C4-2B (cell line): ENCODE data around the gene MRPL20.
A peak's percentile ranks its signal among the peaks of the same experiment; 100 is the strongest.

Source experiments
- H3K27ac ChIP-seq: fragments of 450-650 bp; 2 replicates; pipeline ENCODE4 v1.5.1; 2017
- ZFX ChIP-seq: fragments of 450-650 bp; IDR thresholded peaks from 2 replicates; pipeline ENCODE4 v1.6.1; 2017
- TF ChIP-seq, protein P1 (sequence below): fragments of 450-650 bp; conservative IDR thresholded peaks from 2 replicates; pipeline ENCODE4 v1.5.1; 2017; ENCODE audit warnings: mild to moderate bottlenecking

The MRPL20 gene

DNA sequence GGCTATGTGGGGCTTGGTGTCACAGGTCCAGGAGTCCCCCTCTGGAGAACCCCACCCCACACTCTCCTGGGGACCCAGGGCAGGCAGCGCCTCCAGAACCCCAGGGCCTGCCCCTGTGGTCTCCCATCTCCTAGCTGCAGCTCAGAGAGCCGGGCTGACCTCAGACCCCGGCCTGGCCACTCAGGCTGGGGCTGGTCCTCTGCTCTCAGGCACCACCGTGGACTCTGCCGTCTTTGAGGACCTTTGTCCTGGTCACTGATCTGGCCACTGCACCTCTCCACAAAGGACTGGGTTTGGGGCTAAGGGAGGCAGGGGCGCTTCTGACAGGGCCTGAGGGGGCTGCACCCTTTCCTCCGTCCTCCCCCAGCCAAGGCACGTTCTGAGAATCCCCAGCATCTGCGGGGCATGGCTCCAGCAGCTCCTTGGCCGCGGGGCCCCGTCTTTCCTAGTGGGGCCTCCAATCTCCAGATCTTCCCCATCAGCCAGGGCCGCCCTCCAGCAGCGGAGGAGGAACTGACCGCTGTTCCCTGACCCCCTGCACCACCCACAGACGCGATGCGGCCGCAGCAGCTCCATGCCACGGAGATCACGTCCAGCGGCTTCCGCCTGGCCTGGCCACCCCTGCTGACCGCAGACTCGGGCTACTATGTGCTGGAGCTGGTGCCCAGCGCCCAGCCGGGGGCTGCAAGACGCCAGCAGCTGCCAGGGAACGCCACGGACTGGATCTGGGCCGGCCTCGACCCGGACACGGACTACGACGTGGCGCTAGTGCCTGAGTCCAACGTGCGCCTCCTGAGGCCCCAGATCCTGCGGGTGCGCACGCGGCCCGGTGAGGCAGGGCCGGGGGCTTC lies 31.7 kb upstream of the MRPL20 start:
- TF ChIP-seq, protein P1, sequence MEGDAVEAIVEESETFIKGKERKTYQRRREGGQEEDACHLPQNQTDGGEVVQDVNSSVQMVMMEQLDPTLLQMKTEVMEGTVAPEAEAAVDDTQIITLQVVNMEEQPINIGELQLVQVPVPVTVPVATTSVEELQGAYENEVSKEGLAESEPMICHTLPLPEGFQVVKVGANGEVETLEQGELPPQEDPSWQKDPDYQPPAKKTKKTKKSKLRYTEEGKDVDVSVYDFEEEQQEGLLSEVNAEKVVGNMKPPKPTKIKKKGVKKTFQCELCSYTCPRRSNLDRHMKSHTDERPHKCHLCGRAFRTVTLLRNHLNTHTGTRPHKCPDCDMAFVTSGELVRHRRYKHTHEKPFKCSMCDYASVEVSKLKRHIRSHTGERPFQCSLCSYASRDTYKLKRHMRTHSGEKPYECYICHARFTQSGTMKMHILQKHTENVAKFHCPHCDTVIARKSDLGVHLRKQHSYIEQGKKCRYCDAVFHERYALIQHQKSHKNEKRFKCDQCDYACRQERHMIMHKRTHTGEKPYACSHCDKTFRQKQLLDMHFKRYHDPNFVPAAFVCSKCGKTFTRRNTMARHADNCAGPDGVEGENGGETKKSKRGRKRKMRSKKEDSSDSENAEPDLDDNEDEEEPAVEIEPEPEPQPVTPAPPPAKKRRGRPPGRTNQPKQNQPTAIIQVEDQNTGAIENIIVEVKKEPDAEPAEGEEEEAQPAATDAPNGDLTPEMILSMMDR: no peak
- TF ChIP-seq ZFX: no peak
- no peak overlapping the region for H3K27ac ChIP-seq

DNA sequence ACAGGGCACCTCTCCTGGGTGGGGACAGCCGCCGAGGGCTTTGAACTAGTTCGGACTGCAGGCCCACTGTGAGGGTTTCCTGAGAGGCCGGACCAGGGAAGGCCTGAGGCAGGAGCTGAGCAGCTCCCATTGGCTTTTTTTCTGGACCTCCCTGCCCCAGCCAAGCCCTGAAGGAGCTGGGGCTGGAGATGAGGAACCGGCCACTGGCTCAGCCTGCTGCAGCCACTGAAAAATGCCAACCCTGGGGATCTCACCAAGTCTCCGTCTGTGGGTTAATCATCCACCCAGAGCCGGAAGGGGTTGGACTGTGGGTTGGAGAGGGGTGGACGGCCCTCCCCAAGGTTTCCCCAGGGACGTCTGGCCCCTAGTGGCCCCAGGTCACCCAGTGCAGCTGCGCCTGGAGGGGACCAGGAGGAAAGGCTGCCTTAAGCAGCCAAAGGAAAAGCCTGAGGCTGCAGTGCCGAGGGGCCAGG lies 30.8 kb upstream of the MRPL20 start:
- no peak for TF ChIP-seq ZFX
- TF ChIP-seq, protein P1: no peak
- H3K27ac ChIP-seq: no peak overlapping the region

DNA sequence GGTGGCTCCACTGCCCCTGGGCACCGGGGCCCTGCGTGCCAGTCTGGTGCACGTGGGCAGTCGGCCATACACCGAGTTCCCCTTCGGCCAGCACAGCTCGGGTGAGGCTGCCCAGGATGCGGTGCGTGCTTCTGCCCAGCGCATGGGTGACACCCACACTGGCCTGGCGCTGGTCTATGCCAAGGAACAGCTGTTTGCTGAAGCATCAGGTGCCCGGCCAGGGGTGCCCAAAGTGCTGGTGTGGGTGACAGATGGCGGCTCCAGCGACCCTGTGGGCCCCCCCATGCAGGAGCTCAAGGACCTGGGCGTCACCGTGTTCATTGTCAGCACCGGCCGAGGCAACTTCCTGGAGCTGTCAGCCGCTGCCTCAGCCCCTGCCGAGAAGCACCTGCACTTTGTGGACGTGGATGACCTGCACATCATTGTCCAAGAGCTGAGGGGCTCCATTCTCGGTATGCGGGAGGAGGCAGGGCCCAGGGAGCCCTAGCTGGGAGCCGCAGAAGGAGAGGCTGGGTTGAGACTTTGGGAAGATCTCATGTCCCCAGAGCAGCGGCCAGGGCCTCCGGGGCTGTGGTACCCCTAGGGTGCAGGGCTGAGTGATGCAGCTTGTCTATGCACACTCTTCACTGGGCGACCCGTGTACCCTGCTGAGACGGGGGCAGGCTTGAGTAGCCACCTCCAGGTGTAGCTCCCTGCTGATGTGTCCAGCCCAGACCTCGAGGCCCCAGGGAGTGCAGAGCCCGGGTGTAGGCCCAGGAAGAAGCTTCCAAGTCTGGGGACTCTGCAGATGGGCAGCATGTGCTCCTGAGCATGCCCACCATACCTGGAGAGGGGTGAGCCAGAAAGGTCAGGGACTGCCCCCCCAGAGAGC lies 30.2 kb upstream of the MRPL20 start:
- TF ChIP-seq ZFX: no peak
- TF ChIP-seq, protein P1: no peak

DNA sequence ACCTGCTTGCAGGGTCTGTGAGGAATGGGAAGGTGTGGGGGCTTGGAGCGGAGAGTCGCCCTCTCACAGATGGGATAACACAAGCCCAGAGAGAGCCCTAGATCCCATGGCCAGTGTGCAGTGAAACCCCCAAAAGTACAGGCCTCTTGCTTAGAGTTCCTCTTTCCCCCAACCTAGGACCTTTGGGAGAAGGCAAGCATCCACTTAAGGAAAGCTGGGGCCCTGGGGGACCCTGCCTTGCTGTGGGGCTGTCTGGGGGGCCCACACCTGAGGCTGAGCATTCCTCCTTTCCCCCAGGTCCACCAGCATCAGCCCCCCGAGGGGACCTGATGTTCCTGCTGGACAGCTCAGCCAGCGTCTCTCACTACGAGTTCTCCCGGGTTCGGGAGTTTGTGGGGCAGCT lies 29.5 kb upstream of the MRPL20 start:
- peak overlapping the region; percentile 100 for H3K27ac ChIP-seq
- TF ChIP-seq, protein P1: no peak

More for the DNA sequence above, 30.2 kb upstream of the MRPL20 start:
- H3K27ac ChIP-seq: peak overlapping the region; percentile 100

DNA sequence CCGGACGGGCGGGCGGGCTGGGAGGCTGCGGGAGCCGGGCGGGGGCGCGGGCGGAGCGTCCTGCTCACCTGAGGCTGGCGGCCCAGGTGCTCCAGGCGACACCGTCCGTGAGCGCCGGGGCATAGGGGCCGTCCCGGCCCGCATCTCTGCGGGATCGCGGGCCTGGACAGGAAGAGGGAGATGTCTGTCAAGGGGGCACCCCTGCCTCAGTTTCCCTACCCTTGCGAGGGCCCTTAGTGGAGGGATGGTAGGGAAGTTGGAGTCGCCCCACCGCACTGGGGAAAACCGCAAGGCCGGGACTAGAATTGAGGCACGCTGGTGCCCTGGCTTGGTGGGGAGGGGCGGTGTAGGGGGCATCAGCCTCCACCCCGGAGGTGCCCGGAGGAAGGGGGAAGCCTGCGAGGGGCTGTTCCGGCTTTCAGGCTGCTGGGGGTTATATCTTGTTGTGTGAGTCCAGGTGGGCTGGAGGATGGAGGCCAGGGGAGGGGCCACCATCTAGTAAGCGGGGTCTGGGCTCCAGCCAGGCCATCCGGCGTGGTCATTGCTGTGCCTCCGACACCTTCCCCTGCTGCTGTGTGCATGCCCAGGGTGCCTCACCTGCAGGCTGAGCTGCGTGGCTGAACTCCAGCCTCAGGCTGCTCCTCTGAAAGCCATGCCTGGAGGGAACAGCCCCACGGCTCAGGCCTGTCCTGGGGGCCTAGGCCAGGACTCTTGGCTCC lies 29.0 kb upstream of the MRPL20 start:
- peak overlapping the region; percentile 100 for H3K27ac ChIP-seq
- TF ChIP-seq, protein P1: no peak
- TF ChIP-seq ZFX: peak; percentile 52; the same call in 1 of the 2 replicates

DNA sequence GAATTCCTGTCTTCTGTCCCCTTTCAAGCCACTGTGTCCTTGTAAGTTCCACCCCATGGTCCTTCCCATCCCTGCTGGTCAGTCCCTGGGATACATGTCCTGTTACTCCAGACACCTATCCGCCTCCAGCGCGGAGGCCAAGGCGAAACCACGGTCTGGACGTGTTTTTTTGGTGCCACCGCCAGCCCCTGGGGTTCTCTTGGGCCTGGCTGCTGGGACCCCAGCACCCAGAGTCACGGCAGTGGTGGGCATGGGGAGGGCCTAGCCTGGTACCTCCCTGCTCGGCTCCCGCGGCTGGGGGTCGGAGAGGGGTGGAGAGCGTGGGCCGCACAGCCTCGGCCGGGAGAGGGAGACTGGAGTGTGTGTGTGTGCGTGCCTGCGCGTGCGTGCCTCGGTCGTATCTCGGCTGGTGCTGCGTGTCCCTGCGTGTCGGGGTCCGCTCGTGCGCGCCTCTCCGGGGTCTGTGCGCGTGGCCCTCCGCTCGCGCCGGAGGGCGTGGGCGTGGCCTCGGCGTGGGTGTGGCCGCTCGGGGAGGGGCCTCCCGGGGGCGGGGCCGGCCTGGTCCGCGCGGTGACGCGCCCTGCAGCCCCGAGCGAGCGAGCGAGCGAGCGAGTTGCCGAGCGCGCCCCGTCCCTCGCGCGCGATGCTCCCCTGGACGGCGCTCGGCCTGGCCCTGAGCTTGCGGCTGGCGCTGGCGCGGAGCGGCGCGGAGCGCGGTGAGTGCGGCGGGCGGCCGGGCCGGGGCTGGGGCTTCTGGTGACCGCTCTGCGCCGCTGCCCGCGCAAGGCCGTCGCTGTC lies 28.2 kb upstream of the MRPL20 start, which contains the start of gene VWA1:
TSS of gene VWA1 (plus strand) at position 585 of the 798 bp plus-strand sequence. CDS start at position 644, 59 bp downstream.
- TF ChIP-seq, protein P1: no peak; the same call in 1 of the 2 replicates
- TF ChIP-seq ZFX: peak; percentile 59; the same call in 1 of the 2 replicates
- H3K27ac ChIP-seq: peak within 1 kb of the TSS; percentile 100
